LoVo (cell line): ENCODE measurements around the gene TNNT2.
A peak's percentile ranks its signal among the peaks of the same experiment; 100 is the strongest.

Experiments used
- DNase-seq: peaks from one replicate; pipeline ENCODE4 v3.0.0-alpha.2; 2016; ENCODE audit warnings: low spot score

The TNNT2 gene

DNA sequence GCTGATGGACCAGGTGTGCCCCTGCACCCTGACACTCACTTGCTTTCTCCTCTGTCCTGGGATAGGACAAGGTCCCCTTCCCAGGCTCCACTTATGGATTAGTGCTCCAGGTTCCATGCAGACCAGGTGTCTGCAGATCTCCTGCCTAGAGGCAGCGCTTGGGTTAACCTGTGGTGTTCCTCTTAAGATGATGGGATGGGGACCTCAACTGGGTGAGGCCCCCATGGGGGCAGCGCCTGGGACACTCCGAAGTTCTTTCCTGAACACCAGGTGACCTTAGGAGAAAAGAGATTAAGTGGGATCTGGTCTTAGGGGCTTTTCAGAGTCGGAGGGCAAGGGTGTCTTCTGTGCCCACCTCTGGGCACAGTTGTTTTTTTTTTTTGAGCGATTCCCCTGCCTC lies 21.2 kb downstream of the TNNT2 start:
- DNase-seq, result no peak

DNA sequence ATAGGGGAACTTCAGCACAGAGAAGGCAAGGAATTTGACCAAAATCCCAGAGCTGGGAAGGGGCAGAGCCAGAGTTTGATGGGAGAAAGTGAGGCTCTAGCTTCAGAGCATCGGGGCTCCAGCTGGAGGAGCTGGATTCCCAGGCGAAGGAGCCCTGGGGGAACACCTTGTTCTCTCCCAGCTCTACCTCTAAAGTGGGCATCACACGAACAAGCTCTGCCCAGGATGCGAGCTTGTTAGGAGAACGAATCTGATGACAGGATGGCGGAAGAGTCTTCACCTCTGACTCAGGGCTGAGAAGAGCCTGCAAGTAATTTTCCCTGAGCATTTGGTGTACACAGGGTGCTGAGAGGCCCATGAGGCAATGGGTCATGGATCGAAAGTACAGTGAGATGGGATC lies 22.0 kb downstream of the TNNT2 start:
- no peak for DNase-seq

DNA sequence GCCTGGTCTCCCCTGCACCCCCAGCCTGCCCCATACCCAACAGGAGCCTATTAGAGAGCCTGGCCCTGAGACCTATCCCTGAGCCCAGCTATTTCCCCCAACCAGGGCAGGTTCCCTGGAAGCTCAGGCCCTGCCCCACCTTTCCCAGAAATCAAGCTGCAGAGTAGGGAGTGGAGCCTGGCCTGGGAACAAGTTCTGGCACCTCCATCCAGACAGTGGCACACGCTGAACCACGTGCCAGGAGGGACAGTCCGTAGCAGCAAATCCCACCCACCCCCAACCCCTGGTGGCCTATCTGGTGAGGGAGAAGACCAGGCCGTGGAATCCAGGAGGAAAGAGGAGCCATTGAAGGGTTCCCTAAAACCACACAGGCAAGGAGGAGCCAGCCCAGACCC lies 22.6 kb downstream of the TNNT2 start:
- no peak for DNase-seq

DNA sequence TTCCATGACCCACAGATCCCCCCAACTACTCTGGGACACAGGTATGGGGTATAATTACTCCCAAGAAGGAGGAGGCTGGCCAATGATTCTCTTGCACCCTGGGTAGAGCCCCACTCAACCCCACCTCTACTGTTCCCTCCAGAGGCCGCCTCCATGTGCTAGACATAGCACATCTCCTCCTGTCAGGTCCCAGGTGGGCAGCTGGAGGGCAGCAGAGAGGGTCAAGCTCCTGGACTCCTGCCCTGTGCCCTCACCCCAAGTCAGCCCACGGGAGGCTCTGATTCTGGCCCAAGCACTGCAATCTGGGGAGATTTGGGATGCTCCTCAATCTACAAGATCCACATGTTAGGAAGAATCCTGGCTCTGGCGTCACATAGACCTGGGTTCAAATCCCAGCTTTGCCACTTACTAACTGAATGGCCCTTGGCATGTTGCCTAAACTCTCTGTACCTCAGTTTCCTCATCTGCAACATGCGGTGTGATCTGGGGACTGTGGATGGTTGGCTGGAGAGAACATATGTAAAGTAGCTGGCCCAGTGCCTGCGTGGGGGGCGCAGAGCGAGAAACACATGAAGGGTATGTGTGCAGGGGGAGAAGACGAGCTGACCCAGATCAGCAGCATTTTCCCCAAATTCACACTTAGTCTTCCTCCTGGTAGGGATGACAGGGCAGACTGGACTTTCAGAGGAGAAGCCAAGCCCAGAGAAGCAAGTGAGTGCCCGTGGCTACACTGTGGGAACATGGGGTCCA lies 23.2 kb downstream of the TNNT2 start:
- DNase-seq, result no peak

DNA sequence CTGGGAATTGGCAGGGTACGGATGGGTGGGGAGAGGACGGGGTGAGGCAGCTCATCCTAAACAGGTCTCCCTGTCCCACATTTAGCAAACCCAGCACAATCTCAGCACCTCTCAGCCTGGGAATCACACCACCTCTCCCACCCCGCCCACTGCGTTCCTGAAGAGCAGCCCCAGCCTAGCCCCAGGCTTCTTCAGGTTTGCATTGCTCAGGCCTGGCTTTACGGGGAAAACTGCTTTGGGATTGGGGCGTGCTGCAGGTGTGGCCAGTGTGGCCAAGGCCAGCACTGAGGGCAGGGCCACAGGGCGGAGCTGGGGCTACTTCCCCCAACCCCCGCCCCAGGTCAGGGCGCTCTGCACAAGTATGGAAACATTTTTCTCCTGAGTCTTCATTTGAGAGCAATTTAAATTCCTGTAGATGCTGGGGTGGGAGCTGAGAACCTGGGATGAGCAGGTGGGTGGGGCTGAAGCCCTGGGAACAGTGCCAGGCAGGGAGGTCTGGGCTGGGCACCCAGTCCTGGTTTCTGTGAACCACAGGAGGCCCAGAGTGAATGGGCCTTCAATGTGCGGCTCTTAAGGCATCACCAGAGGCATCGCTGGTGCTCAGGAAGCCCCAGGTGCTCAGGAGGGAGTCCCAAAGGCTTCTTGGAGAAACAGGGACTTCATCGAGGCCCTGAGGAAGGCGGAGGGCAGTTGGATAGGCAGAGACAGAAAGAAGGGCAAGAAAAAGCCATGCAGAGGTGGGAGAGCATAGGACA lies 24.1 kb downstream of the TNNT2 start:
- peak; percentile 30 for DNase-seq

DNA sequence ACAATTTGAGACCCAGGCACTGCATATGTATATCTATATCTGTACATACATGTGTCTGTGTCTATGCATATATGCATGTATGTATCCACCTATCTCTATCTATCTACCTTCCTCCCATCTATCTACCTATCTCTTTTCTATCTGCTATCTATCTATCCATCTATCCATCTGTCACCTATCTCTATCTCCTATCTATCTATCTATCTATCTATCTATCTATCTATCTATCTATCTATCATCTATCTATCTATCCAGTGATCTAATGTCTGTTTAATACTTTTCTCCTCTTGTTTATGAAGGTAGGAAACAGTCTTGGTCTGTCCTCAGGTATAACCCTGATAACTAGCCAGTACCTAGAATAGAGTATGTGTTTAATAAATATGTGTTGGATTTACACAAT lies 25.9 kb downstream of the TNNT2 start:
- no peak for DNase-seq

DNA sequence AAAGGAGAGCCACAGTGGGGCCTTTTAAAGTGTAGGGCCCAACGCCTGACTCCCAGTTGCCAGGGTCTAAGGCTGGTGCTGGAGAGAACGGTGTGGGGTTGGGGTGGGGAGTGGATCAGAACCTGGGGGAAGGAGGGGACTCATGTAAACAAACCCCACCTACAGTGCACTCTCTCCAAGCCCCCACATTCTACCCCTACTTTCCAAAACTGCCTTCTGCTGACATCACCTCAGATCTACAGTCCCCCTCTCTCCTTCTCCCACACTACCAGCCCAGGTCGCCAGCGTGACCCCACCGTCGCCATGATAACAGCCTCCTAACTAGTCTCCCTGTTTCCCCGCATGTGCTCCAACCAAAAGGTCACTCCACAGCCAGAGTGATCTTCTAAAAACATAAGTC lies 26.6 kb downstream of the TNNT2 start:
- DNase-seq, result no peak

DNA sequence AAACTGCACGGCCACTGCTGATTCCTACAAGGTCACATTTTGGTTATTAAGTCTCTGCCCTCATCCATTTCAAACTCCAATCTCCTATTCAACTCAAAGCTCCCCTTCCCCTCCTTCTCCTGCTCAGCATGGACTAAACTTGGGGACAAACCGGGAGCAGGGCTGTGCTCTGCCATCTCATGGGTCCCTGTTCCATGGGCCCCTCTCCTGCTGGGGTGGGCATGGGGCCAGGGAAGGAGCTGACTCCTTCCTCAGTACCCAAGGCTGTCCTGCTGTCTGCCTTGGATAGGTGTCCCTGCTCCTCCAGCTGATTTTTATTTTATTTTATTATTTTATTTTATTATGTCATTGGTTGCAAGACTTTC lies 27.1 kb downstream of the TNNT2 start:
- no peak for DNase-seq

DNA sequence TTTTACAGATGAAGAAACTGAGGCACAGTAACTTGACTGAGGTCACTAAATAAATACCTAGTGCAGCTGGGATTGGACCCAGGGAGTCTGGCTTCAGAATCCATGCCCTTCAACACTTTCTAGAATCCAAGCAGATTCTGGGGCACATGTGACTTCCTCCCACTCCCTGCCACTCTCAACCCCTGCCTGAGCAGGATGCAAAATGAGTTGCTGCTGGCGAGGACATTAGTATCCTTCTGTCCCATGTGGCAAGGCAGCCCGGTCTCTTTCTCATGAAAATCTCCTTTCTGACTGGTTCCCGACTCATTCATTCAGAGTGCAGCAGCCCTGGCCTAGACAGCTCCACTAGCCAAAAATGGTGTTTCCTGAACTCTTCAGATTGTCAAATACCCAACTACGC lies 28.4 kb downstream of the TNNT2 start:
- no peak for DNase-seq

DNA sequence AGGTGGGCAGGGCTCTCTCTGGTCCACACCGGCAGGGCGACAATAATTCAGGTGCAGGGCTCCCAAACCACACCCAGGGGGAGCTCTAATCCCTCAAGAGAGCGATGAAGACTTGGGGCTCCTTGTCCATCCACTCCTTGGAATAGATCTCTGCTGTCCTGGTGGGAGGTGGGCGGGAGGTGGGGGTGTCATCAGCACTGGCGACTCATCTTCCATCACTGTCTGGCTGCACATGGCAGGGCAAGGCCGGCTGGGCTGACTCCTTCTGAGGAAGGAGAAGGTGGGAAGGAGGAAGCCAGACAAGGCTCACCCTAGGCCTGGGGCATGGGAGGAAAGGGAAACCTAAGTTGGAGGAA lies 29.3 kb downstream of the TNNT2 start:
- peak; percentile 53 for DNase-seq

DNA sequence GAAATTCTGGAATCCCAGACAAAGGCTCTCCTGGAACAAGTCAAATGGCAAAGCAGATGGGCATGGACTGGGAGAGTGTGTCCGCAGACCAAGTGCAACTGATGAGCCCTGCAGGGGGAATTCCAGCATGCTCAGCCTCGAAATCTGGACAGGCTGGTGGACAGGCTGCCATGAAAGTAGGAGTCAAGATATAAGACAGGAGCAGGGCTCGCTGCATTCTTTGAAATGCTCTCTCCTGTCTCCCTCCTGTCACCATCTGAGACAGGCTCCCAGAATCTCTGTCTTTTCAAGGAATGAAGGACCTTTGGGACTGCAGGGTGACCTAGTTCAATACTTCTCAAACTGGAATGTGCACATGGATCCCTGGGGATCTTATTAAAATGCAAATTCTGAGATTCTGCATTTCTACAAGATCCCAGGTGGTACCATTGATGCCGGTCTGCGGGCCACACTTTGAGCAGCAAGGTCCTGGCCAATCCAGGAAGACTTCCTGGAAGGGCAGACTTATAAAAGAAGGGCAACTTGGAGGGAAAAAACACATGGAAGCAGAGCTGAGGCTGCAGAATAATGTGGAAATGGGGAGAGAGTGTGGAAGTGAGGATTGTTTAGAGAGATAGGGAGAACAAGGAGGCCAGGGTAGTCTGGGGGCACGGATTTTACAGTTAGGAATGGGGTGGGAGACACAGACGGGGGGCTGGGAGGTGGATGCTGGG lies 29.8 kb downstream of the TNNT2 start:
- DNase-seq, result no peak

DNA sequence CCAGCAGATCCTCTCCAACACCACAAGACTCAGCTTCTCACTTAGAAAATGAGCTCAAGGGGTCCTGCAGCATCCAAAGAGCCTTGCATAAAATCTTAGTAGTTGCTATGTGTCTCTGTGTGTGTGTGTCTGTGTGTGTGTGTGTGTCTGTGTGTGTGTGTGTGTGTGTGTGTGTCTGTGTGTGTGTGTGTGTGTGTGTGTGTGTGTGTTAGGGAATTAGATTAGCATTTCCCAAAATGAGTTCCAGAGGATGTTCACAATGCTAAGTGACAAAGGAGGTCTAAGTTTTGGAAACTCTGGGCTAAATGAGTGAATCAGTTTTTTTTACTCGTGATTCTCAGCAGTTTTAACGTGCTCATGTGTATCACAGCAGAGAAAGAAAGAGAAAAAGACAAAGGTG lies 30.5 kb downstream of the TNNT2 start:
- DNase-seq, result no peak

DNA sequence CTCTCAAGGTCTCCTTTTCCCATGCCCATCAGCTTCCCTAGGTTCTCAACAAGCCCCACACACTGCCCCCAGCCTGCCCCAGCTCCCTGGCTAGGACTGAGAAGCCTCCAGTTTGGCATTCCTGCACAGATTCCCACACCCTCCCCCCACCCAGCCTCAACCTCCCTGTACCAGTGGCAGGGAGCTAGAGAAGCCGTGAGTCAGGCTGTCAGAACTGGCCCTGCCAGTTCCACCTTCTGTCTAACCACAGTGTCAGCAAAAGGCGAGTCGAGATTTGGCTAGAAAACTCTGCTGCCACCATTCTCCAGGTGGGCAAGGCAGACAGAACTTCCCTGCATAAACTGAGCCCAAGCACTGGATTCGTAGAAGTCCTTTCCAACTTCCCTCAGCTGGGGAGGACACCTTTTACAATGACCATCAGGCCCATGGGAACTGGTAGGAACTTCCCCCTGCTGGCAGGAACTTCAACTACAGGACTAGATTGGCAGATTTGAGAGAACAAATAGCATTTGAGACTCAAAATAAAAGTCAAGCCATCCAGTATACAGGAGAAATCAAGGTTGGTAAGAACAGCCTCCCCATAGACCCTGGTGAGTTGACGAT lies 31.0 kb downstream of the TNNT2 start:
- peak; percentile 60 for DNase-seq

DNA sequence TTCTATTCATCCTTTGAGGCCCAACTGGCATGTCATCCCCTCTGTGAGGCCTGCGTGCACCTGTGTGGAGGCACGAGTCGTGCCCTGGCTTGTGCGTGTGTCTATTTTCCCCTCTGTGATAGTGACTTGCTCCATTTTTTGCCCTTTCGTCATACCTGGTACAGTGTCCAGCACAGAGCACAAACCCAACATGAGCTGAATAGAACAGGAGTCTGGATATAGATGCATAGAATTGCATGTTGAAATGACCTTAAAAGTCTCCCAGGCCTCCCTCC lies 32.5 kb downstream of the TNNT2 start:
- no peak for DNase-seq

DNA sequence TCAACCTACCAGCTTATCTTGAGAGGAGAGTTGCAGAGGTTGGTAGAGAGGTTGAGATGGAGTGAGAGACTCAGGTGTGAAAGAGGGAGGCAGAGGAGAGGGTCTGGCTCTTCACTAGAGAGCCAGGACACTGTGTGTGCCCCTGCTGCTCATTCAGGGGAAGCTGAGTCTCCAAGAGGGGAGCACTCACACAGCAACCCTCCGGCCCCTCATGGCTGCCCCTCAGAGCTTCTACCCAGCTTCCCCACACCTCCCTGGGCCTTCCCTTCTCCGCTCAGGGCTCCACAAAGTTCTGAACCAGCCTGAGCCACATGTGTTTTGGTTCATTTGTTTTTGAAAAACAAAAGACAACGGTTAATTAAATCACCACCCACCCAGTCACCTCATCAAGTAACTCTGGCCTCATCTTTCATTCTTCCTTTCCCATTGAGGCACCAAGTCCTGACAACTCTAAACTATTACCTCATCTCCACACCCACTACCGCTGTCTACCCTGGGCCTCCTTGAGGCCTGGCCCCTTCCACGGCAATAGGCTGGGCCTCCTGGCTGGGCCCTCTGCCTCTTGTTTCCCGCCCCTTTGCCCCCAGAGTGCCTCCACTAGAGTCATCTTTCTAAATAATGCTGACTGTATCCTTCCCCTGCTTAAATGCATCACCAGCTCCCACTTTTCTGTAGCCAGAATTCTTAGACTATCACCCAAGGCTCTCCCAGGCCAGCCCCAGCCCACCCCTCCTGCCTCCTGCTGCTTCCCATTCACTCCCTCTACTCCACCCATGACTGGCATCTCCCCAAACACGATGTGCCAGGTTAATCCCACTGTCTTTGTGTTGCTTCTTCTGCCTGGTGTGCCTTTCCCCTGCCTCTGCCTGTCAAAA lies 33.0 kb downstream of the TNNT2 start:
- DNase-seq, result no peak

DNA sequence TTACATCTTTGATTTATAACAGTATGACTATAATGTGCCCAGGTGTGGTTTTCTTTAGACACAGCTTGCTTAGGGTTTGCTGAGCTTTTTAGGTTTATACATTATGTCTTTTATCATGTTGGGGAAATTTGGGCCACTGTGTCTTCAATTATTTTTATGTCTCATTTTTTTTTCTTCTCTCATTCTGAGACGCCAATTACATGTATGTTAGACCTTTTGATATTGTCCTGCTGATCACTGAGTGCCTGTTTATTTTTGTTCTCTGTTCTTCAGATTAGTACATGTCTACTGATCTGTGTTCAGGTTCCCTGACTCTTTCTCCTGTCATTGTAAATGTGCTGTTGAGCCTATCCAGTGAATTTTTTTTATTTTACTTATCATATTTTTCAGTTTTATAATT lies 36.1 kb downstream of the TNNT2 start:
- no peak for DNase-seq

DNA sequence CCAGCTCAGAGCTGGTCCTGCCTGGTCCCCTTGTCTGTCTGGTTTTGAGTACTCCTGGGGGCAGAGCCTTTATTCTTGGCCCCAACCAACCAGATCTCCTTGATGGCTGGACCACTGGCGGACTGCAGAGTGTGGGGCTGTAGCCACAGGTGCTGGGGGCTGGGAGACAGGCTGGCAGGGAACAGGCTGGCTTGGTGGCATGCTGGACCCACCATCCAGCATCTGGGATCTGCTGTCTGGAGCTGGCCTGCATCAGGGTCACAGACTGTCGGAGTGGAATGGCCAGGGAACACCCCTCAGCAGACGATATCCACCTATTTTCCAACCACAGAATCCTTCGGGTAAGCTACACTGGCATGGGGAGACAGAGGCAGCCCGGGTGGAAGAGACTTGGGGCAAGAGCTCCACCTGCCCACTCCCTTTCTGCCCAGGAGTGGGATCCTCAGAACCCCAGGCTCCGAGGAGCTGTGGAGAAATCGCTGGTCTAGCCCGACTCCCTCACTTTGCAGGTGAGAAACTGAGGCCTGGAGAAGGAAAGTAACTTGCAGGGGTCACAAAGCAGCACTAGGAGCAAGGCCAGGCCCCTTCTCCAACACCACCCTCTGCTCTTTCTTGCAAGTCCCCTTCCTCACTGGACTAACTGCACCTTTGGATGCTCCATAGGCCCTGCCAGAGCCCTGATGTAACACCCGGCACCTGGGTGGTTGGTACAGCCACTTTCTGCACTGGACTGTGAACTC lies 40.6 kb downstream of the TNNT2 start:
- no peak for DNase-seq

DNA sequence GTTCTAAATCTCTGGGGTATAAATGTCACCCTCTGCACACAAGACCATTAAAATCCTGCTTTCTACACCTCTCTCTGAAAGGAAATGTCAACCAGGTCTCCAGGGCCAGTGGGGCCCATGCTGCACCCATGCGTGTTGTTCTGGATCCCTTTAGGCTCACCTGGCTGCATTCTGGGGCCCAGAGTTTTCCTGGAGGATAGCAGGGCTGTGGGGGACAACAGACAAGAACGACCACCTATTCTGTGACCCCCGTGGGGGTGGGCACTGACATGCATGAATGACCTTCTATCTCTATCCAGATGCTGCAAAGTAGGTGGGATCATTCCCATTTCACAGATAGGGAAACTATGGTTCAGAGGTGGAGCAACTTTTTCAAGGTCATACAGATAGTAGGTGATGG lies 41.6 kb downstream of the TNNT2 start:
- DNase-seq, result no peak

DNA sequence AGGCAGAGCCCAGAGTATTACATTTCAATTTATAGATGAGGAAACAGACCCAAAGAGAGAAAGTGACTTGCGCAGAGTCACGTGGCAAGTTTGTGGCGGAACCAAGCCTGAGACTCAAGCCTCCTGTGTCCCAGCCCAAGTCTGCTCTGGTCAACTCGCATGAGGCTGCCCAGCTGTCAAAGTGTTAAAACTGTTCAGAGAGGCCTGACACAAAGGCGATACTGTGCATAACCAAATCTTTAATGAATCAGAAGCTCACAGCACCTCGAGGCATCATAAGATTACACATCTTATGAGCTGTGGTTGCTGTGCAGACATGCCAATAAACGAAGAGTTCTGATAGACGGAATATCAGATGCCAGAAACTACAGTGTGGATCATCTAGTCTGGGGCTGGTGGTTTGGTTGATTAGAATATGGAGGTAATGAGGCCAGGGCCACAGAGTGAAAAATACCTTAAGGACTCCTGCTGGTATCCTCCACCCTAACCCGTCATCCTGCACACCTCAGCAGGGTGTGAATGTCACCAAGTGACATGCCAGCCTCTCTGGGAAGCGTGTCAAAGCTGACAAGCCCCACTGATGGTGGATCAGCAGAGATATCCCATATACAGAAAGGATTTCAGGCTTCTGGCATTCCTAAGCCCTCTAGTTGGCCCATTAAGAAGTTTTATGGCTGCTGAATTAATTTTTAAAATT lies 42.2 kb downstream of the TNNT2 start:
- DNase-seq, result no peak

DNA sequence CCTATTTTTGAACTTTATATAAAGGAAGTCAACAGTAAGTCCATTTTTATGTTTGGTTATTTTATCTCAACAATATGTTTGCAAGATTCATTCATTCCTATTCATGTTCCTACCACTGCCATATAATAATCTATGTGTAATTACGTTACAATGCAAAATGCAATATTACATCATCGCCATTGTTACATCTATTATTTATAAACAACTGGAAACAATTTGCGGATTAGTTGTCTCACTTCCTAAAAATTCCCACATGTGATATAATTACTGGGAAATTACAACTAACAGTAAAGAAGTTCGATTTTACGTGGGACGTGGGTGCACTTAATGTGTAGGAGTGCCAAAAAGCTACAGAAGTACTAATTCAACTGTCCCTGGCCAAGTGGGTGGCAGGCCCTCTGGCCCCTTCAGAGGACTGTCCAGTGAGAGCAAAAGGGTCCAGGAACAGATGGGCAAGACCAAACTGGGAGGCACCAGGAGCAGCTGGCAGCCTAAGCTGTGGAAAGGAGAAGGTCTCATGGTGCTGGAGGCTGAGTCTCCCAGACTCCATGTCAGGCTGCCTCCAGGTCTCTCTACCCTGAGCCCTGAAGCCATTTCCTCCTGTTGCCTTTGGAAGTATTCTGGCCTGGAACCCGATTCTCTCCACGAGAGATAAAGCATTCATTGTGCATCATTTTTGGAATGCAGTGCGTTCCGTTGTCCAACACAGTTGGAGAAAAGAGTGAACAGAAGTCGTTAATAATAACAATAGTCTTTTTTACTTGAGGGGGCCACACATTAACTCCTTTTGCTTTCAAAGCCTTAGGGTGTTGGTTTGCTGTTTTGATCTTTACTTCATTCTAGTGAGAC lies 42.9 kb downstream of the TNNT2 start:
- no peak for DNase-seq
